GM19099 (cell line): ENCODE results near the gene RTKN.
A peak's percentile ranks its signal among the peaks of the same experiment; 100 is the strongest.

Source experiments
- POLR2A ChIP-seq: IDR thresholded peaks from 3 replicates; pipeline ENCODE4 v1.6.1; 2011; ENCODE audit warnings: low read depth; ENCODE audit not compliant: insufficient read length; ENCODE audit errors: extremely low read depth

RTKN gene

GRCh38 chr2:74426181-74426758 is 15.5 kb downstream of the RTKN start:
- no peak for TF ChIP-seq POLR2A

DNA sequence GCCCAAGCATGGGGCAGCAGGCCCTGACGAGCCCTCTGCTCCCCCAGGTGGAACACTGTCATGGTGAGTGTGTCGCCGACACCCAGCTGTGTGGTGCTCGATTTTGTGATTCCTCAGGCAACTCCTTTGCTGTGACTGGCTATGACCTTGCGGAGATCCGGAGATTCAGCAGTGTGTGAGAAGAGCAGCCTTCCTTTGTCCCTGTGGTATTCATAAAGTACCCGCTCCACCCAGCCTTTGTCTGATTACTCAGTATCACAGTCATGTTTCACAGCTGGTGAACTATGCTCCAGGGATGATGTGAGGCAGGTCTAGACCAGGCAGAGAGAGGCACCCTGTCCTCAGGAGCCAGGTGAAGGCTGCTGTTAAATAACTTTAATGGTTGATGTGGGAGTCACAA is 16.2 kb downstream of the RTKN start:
- no peak for TF ChIP-seq POLR2A

DNA sequence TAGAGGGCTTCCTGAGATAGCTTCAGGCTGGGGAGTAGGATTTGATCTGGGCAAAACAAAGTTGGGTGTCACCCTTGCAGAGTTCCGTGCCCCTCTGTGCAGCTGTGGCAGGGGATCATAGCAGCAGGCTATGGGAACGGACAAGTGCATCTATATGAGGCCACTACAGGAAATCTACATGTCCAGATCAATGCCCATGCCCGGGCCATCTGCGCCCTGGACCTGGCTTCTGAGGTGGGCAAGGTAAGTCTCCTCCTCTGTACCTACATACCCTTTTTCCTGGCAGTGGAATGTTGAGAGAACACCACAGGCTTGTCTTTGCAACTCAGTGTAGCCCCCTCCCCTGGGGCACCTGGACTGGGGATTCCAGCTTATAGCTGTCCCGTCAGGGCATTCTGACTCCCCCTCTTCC is 16.7 kb downstream of the RTKN start:
- no peak for TF ChIP-seq POLR2A

DNA sequence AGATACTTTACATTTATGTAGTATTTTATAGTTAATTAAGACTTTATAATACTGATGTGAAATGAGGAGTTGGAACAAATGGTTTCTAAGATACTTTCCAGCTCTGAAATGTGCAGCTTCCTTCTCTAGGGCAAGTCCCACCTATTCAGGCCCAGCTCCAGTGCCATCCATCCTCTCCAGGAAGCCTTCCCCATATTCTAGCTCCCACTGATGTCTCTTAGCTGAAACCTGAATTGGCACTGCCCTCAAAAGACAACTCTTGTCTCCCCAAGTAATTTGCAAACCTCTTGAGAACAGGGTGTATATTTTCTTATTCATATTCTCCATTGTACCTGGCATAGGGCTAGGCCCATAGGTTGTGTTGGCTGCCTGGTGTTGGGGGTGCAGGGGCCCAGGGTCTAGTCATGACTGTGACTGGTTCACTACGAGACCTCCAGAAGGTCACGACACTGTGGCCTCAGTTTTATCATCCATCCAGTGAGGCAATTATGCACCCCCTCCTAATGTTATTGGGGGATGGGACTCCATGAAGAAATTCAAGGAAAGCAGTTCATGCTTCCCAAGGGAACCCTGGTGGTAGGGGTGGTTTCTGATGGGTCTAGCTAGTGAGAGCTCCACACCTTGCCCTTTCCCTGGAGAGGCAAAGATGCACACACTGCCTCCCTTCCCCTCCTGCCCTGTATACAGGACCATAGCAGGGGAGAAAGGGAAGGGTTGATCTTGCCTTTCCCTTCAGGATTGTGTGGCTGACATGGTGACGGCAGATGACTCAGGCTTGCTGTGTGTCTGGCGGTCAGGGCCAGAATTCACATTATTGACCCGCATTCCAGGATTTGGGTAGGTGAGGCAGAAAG is 17.4 kb downstream of the RTKN start:
- no peak for TF ChIP-seq POLR2A

DNA sequence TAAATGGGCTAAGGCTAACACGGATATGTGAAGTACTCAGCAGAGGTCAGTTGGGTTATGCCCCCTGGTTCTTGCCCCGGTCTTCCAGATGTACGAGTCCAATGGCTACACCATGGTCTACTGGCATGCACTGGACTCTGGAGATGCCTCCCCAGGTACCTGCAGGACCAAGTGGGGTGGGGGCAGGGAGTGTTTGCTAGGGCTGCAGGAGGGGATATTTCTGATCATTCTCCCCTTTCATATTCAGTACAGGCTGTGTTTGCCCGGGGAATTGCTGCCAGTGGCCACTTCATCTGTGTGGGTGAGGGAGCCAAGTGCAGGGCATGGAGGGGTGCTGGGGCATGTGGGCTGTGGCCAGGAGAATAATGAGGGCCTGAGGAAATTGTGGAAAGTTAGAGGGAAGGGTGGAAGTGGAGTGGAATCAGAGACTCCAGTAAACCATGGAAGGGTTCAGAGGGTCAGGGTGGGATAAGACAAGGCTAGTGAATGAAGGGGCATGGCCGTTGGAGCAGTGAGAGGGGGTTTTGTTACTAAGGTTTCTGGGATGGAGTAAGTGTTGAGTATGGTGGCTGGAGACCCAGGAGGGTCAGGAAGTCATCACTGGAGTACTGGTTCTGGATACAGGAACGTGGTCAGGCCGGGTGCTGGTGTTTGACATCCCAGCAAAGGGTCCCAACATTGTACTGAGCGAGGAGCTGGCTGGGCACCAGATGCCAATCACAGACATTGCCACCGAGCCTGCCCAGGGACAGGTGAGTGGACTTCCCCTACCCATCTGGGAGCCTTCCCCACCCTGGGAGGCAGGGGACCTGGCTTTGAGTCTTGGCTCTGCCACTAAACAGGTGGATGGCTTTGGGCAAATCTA is 18.3 kb downstream of the RTKN start:
- TF ChIP-seq POLR2A, result no peak

DNA sequence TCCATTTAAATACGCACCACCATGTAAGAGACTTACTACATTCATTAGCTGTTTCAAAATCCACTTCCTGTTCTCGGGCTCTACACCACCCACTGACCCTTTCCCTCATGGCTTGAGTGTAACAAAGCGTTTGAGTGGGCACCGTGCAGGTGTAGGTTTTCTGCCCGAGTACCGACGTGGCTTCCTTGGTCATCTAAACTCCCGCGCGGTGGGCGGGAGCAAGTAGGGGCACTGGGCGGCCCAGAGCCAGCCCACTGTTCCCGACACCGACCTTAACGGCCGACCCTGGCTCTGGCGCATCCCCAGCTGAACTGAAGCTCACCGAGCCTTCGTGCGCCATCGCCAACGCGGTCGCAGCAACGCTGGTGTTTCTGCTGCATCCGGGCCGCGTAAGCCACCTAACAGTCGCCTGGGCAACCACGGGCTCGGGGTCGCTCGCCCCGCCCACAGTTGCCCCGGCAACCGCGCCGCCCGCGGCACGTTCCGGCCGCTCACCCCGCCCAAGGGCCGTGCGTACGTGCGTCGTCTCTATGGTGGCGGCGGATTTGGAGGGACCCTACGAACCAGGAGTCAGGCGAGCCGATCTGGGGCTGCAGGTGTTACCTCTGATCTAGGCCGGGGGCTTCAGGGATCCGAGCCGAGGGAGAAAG is 20.4 kb downstream of the RTKN start, which contains the start of the genes C2orf81 and WDR54:
Gene C2orf81, minus strand, starts transcription at position 399 of the 650 bp plus-strand sequence. Its CDS starts 59 bp downstream, at position 340.
Gene WDR54, plus strand, starts transcription at position 510 of the 650 bp plus-strand sequence. CDS start 424 bp downstream, outside the sequence.
- TF ChIP-seq POLR2A, result peak; percentile 86

- no peak for TF ChIP-seq POLR2A
Observed at GRCh38 chr2:74420006-74420405, 21.7 kb downstream of the RTKN start.

DNA sequence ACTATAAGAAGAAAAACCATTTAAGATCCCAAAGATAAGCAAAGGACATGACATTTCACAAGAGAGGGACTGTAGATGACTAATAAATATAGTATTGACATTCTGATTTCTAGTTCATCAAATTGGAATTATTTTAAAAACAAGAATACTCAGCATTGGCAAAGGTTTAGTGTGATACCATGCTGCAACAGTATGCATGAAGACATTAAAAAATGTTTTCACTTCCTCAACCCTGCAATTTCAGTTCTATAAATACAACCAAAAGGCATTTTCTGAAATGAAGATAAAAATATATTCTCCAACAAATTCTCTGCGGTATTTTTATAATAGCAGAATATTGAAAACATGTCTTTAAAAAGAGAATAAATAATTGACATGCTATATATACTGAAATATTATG is 22.4 kb downstream of the RTKN start:
- no peak for TF ChIP-seq POLR2A

GRCh38 chr2:74418312-74418711 is 23.4 kb downstream of the RTKN start:
- TF ChIP-seq POLR2A, result no peak

DNA sequence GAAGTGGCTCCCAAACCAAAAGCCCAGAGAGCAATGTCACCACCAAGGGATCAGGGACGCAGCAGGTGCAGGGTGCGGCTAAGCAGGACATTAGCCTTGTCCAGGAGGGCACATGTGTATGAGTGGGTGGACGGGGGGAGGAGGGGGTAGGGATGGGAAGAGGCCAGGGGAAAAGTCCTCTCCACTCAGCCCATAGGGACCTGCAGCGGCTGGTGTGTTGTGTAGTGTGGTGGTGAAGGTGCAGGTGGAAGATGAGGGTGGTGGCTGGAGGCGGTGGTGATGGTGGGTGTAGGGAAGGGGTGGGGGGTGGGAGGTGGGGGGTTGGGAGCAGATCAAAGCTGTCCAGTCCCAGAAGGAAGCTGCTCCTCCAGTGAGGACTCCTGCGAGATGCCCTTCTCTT is 24.0 kb downstream of the RTKN start:
- TF ChIP-seq POLR2A, result no peak

- TF ChIP-seq POLR2A, result no peak
Observed at GRCh38 chr2:74417197-74417596, 24.5 kb downstream of the RTKN start.

DNA sequence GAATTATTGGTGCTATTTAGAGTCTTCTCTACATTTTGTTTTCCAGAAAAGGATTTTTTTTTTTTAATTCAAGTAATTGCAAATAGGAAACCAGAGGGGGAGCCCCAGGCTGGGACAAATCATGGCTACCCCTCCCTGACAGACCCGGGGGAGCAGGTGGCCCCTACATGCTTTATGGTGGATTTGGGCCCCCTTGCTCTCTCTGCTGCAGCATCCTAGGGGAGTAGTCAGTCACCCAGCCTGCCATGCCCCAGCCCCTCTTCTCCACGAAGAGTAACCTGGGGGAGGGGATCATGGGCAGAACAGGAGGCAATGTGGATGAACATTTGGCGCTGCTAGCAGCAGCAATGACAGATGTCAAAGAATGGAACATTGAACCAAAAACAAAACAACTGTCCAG is 25.0 kb downstream of the RTKN start:
- no peak for TF ChIP-seq POLR2A

- no peak for TF ChIP-seq POLR2A
Observed at GRCh38 chr2:74415762-74416395, 25.9 kb downstream of the RTKN start.
